Measurements from ENCODE around the gene PTPA. TPM values are rescaled to one million over a fixed set of nuclear protein-coding genes. Genes with fewer than 3 reads are reported as not detected.

The PTPA gene
- total RNA-seq = 100 to 1,000 TPM in 2 of 4 donors, 10 to 100 TPM in 2; 95.1 to 110 (median 102) TPM
- 100 to 1,000 TPM in 1 of 3 donors, 10 to 100 TPM in 2; 54.1 to 109 (median 83.1) TPM for polyA plus RNA-seq
- long read RNA-seq, donor 1, transcript PTPA-207 (10 exons, 2,737 nt) = major isoform, 15 of 61 reads
- long read RNA-seq, donor 1, transcript PTPA-210 (3 exons, 1,153 nt) = minor isoform, 11 of 61 reads
- long read RNA-seq, donor 1, transcript PTPA-214 (3 exons, 988 nt) = minor isoform, 6 of 61 reads
- long read RNA-seq, donor 1, partial matches to known transcripts = 24 of 61 reads
- long read RNA-seq, donor 1, other reads (novel, unspliced or antisense) = 1 of 61 reads
- long read RNA-seq, donor 2, transcript PTPA-210 (3 exons, 1,153 nt) = major isoform, 36 of 101 reads
- long read RNA-seq, donor 2, transcript PTPA-207 (10 exons, 2,737 nt) = minor isoform, 18 of 101 reads
- long read RNA-seq, donor 2, transcript PTPA-216 (3 exons, 857 nt) = minor isoform, 7 of 101 reads
- long read RNA-seq, donor 2, transcript PTPA-214 (3 exons, 988 nt) = minor isoform, 9 of 101 reads
- long read RNA-seq, donor 2, partial matches to known transcripts = 2 of 101 reads
- long read RNA-seq, donor 2, other reads (novel, unspliced or antisense) = 24 of 101 reads

DNA sequence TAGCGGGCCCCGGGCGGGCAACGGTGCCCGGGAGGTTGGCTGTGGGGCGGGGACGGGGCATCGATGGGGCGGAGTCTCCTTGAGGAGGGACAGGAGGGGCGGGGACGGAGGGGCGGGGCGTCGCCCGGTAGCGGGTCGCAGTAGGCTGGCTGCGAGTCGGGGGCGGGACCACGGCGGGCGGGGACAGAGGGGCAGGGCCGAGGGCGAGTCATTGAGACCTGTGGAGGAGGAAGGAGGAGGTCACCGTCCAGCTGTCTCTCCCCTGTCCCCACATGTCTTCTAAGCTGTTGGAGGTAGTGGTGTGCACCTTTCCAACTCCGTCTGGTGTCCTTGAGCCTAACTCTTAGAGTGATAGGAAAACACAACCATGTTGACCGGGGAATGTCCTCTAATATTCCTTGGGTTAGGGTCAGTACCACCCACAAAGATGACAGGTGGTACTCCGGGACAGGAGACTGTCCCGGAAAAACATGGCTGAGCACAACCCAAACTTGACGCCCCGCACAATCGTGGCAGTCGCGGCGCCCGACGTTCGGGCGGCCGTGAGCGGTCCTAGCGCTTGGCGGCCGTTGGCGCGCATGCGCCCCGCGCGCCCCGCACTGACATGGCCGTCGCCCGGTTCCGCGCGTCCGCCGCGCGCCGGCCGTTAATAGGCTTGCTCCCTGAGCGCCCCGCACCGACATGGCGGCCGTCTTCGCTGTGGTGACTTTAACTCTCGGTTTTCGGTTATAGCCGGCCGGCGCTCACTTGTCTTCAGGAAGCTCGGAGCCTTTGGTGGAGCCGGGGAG lies at the start of gene PTPA, which contains the start of gene CRAT:
Gene PTPA (plus strand): TSS at position 676 of the 788 bp plus-strand sequence. CDS start 186 bp downstream, outside the sequence.
Gene CRAT (minus strand): TSS at position 54 of the 788 bp plus-strand sequence. CDS start 284 bp downstream, outside the sequence.
- peaks cover 0 to 18% of the 10 kb centered on the region in 2 donors for H3K36me3 ChIP-seq (ENCODE audit: insufficient read depth in 1 of 2, low read depth in 1 of 2)
- H3K9me3 ChIP-seq = no peaks in the 10 kb centered on the region

GRCh38 chr9:129063061-129063460 lies 48.2 kb upstream of the PTPA start:
- H3K27me3 ChIP-seq (ENCODE audit: insufficient read depth in 3 of 3, low read length in 2 of 3) = no peaks in the 10 kb centered on the region
- ATAC-seq (no peak), DNase-seq (no peak)
- WGBS, 3 donors = 78 to 85% (median 78%) methylated on average over 7 to 9 of the region's 9 CpGs
- H3K27ac ChIP-seq = no peak overlapping the region
- TF ChIP-seq, protein P1, sequence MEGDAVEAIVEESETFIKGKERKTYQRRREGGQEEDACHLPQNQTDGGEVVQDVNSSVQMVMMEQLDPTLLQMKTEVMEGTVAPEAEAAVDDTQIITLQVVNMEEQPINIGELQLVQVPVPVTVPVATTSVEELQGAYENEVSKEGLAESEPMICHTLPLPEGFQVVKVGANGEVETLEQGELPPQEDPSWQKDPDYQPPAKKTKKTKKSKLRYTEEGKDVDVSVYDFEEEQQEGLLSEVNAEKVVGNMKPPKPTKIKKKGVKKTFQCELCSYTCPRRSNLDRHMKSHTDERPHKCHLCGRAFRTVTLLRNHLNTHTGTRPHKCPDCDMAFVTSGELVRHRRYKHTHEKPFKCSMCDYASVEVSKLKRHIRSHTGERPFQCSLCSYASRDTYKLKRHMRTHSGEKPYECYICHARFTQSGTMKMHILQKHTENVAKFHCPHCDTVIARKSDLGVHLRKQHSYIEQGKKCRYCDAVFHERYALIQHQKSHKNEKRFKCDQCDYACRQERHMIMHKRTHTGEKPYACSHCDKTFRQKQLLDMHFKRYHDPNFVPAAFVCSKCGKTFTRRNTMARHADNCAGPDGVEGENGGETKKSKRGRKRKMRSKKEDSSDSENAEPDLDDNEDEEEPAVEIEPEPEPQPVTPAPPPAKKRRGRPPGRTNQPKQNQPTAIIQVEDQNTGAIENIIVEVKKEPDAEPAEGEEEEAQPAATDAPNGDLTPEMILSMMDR (IDR thresholded peaks at IDR 0.05) = no peak
- no peaks in the 10 kb centered on the region for H3K4me1 ChIP-seq
- H3K4me3 ChIP-seq = no peak overlapping the region
- H3K36me3 ChIP-seq (ENCODE audit: insufficient read depth in 1 of 2, low read depth in 1 of 2) = peaks cover 3 to 85% of the 10 kb centered on the region in 2 donors
- no peaks in the 10 kb centered on the region for H3K9me3 ChIP-seq
- intact Hi-C loops (cut with DNase I) = no loop called here

More for the DNA sequence above, at the start of gene PTPA, which contains the start of gene CRAT:
- Histone ChIP-seq H3K27ac (peak within 1 kb of the TSS; percentile 87), H3K4me3 (peak within 1 kb of the TSS; percentile 83), H3K27me3 (ENCODE audit: insufficient read depth in 3 of 3, low read length in 2 of 3) (no peaks in the 10 kb centered on the region), H3K4me1 (peaks cover 58% of the 10 kb centered on the region)
- ATAC-seq = peak; percentile 83 to 86 (median 86)
- TF ChIP-seq, protein P1 (IDR thresholded peaks at IDR 0.05) = no peak
- 0 to 1% (median 1%) methylated on average over 50 to 77 of the region's 77 CpGs for WGBS, 3 donors
- peak; percentile 98 to 99 for DNase-seq
- intact Hi-C loops (cut with DNase I) = no loop called here

GRCh38 chr9:129064499-129064908 lies 46.7 kb upstream of the PTPA start:
- peaks cover 3 to 91% of the 10 kb centered on the region in 2 donors for H3K36me3 ChIP-seq (ENCODE audit: insufficient read depth in 1 of 2, low read depth in 1 of 2)
- WGBS, 3 donors = 96 to 98% (median 97%) methylated on average over 8 of the region's 8 CpGs
- intact Hi-C loops (cut with DNase I) = no loop called here

DNA sequence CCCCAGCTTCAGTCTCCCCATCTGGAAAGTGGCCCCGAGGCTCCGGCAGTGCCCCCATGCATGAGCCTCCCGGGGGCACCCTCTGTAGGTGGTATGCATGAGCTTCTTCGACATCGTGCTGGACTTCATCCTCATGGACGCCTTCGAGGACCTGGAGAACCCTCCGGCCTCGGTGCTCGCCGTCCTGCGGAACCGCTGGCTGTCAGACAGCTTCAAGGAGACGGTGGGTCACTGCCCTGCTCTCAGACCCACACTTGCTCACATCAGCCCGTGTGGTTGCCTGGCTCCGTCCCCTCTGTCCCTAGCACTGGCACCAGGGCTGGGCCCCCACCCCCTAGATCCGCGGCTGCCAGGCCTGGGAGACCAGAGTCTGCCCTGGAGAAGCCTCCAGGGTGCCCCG lies 43.1 kb upstream of the PTPA start:
- H3K36me3 ChIP-seq (ENCODE audit: insufficient read depth in 1 of 2, low read depth in 1 of 2) = peaks cover 3 to 62% of the 10 kb centered on the region in 2 donors
- 91 to 94% (median 92%) methylated on average over 19 of the region's 19 CpGs for WGBS, 3 donors

More at GRCh38 chr9:129064499-129064908, 46.7 kb upstream of the PTPA start:
- DNase-seq (no peak), ATAC-seq (no peak)
- H3K4me3 ChIP-seq = no peak overlapping the region
- H3K4me1 ChIP-seq = no peaks in the 10 kb centered on the region
- H3K27ac ChIP-seq = no peak overlapping the region
- H3K27me3 ChIP-seq (ENCODE audit: insufficient read depth in 3 of 3, low read length in 2 of 3) = no peaks in the 10 kb centered on the region
- TF ChIP-seq, protein P1 (IDR thresholded peaks at IDR 0.05) = no peak
- no peaks in the 10 kb centered on the region for H3K9me3 ChIP-seq

More for the DNA sequence above, 43.1 kb upstream of the PTPA start:
- Histone ChIP-seq H3K27ac (no peak overlapping the region), H3K27me3 (ENCODE audit: insufficient read depth in 3 of 3, low read length in 2 of 3) (no peaks in the 10 kb centered on the region), H3K4me3 (no peak overlapping the region), H3K9me3 (no peaks in the 10 kb centered on the region), H3K4me1 (no peaks in the 10 kb centered on the region)
- intact Hi-C loops (cut with DNase I) = no loop called here
- TF ChIP-seq, protein P1 (IDR thresholded peaks at IDR 0.05) = no peak
- no peak for DNase-seq
- no peak for ATAC-seq

Measured in psoas muscle (tissue), 8 donors.